Measurements from ENCODE around the gene HSF5. TPM values are rescaled to one million over a fixed set of nuclear protein-coding genes. Genes with fewer than 3 reads are reported as not detected.

Gene HSF5
- total RNA-seq, 1 donor from 2014 or later: not detected

DNA sequence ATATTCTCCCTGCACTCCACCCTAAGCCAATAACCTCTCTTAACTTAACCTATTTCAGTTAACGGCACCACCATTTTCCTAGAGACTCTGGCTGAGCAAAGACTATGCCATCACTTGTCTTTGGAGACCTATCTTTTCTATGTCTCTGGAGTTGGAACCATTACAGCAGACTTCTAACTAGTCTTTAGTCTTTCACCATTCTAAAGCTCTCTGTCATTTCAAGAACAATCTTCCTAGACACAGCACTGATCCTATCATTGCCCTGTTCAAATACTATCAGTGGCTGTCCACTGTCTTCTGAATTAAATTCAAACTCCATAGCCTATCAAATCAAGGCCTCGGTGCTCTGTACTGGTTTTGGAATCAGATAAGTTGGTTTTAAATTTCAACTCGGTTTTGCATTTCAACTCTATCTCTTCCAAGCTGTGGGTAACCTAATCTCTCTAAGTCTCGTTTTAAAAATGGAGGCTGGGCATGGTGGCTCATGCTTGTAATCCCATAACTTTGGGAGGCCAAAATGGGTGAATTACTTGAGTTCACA, 102.8 kb downstream of the HSF5 start:
- H3K4me1 ChIP-seq: peaks cover 17% of the 10 kb centered on the region
- TF ChIP-seq, protein P1, sequence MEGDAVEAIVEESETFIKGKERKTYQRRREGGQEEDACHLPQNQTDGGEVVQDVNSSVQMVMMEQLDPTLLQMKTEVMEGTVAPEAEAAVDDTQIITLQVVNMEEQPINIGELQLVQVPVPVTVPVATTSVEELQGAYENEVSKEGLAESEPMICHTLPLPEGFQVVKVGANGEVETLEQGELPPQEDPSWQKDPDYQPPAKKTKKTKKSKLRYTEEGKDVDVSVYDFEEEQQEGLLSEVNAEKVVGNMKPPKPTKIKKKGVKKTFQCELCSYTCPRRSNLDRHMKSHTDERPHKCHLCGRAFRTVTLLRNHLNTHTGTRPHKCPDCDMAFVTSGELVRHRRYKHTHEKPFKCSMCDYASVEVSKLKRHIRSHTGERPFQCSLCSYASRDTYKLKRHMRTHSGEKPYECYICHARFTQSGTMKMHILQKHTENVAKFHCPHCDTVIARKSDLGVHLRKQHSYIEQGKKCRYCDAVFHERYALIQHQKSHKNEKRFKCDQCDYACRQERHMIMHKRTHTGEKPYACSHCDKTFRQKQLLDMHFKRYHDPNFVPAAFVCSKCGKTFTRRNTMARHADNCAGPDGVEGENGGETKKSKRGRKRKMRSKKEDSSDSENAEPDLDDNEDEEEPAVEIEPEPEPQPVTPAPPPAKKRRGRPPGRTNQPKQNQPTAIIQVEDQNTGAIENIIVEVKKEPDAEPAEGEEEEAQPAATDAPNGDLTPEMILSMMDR (IDR thresholded peaks at IDR 0.05): no peak
- TF ChIP-seq EZH2phosphoT487 (IDR thresholded peaks at IDR 0.05): no peak
- TF ChIP-seq EZH2 (IDR thresholded peaks at IDR 0.05): no peak
- H3K79me2 ChIP-seq (ENCODE audit: low read depth): no peaks in the 10 kb centered on the region
- Mint-ChIP-seq H3K4me1 (peaks cover 36% of the 10 kb centered on the region), H3K36me3 (no peaks in the 10 kb centered on the region), H3K4me3 (no peak overlapping the region), H3K27me3 (ENCODE audit: insufficient read depth, low read depth) (no peaks in the 10 kb centered on the region), H3K27ac (no peak overlapping the region), H3K9me3 (no peaks in the 10 kb centered on the region)
- no peaks in the 10 kb centered on the region for H3K27me3 ChIP-seq
- no peak overlapping the region for H3K27ac ChIP-seq
- H3K9me3 ChIP-seq (ENCODE audit: low read depth): no peaks in the 10 kb centered on the region
- H3K36me3 ChIP-seq: no peaks in the 10 kb centered on the region
- no peak for DNase-seq (ENCODE audit: low spot score)
- H2AFZ ChIP-seq (replicated peaks): no peak overlapping the region
- no peak overlapping the region for H3K4me3 ChIP-seq
- no peaks in the 10 kb centered on the region for H4K20me1 ChIP-seq (ENCODE audit: low read depth)
- H3K9ac ChIP-seq: no peak overlapping the region
- no peaks in the 10 kb centered on the region for H3F3A ChIP-seq (ENCODE audit: low read depth)
- H3K4me2 ChIP-seq: no peak overlapping the region

DNA sequence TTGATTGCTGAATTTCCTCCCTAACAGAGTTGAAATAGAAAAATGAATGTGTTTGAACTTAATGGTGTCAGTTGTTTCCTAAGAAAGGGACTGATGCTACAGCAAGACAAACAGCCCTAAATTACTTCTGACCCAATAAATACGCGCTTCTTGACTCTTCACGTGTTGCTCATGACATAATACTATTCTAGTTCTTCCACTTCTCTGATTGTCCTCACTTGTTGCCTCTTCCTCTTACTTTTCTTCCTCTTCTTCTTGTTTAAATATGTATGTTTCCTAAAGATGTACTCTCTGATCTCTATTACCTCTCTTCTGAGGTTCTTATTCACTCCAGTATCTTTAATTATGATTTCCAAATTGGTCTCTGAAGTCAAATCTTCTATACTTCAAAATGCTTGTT, 103.3 kb downstream of the HSF5 start:
- H3K79me2 ChIP-seq (ENCODE audit: low read depth): no peaks in the 10 kb centered on the region

DNA sequence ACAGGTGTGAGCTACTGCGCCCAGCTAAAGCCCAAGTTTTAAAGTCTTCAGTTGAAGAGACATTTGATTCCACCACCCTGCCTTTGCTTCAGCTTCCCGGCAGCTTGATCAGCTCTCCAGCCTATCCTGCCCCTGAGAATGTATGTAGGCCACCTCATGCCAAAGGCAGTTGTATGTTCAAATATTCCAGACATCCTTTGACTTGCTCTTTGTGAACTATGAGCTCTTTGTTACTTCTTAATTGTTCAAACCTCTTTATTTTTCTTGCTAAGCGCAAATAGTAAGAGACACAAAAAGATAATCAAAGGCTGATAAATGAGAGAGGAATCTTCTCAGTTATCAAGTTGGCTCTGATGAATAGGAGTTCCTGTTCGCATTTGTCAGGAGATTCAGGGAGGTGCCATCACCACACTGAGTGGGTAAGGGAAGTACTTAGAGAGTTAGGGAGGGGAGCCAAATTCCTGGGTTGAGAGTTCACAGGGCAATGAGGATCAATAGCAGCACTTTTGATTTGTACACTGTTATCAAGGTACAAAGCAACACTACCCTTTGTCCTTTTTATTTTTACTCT, 104.2 kb downstream of the HSF5 start:
- no peaks in the 10 kb centered on the region for H3K27me3 ChIP-seq
- Mint-ChIP-seq H3K9me3 (no peaks in the 10 kb centered on the region), H3K4me3 (no peak overlapping the region), H3K4me1 (peaks cover 27% of the 10 kb centered on the region), H3K27me3 (ENCODE audit: insufficient read depth, low read depth) (no peaks in the 10 kb centered on the region), H3K27ac (no peak overlapping the region), H3K36me3 (no peaks in the 10 kb centered on the region)
- H3K4me1 ChIP-seq: peaks cover 5% of the 10 kb centered on the region
- H3K9me3 ChIP-seq (ENCODE audit: low read depth): no peaks in the 10 kb centered on the region
- no peaks in the 10 kb centered on the region for H3F3A ChIP-seq (ENCODE audit: low read depth)
- TF ChIP-seq, protein P1 (IDR thresholded peaks at IDR 0.05): no peak
- TF ChIP-seq EZH2 (IDR thresholded peaks at IDR 0.05) (no peak), EZH2phosphoT487 (IDR thresholded peaks at IDR 0.05) (no peak)
- no peak overlapping the region for H3K4me3 ChIP-seq
- H3K79me2 ChIP-seq (ENCODE audit: low read depth): no peaks in the 10 kb centered on the region
- H3K27ac ChIP-seq: no peak overlapping the region
- H3K36me3 ChIP-seq: no peaks in the 10 kb centered on the region
- no peaks in the 10 kb centered on the region for H4K20me1 ChIP-seq (ENCODE audit: low read depth)
- H2AFZ ChIP-seq (replicated peaks): no peak overlapping the region
- no peak overlapping the region for H3K4me2 ChIP-seq
- no peak overlapping the region for H3K9ac ChIP-seq
- no peak for DNase-seq (ENCODE audit: low spot score)

More for the DNA sequence above, 103.3 kb downstream of the HSF5 start:
- Histone ChIP-seq H3K9me3 (ENCODE audit: low read depth) (no peaks in the 10 kb centered on the region), H3F3A (ENCODE audit: low read depth) (no peaks in the 10 kb centered on the region), H3K27me3 (no peaks in the 10 kb centered on the region), H4K20me1 (ENCODE audit: low read depth) (no peaks in the 10 kb centered on the region), H3K4me1 (peaks cover 14% of the 10 kb centered on the region), H2AFZ (replicated peaks) (no peak overlapping the region), H3K4me2 (no peak overlapping the region), H3K9ac (no peak overlapping the region), H3K36me3 (no peaks in the 10 kb centered on the region), H3K4me3 (no peak overlapping the region), H3K27ac (no peak overlapping the region)
- Mint-ChIP-seq H3K27ac (no peak overlapping the region), H3K9me3 (no peaks in the 10 kb centered on the region), H3K4me3 (no peak overlapping the region), H3K4me1 (peaks cover 34% of the 10 kb centered on the region), H3K27me3 (ENCODE audit: insufficient read depth, low read depth) (no peaks in the 10 kb centered on the region), H3K36me3 (no peaks in the 10 kb centered on the region)
- no peak for DNase-seq (ENCODE audit: low spot score)
- TF ChIP-seq EZH2 (IDR thresholded peaks at IDR 0.05) (no peak), EZH2phosphoT487 (IDR thresholded peaks at IDR 0.05) (no peak)
- TF ChIP-seq, protein P1 (IDR thresholded peaks at IDR 0.05): no peak

All from neural progenitor cell (in vitro differentiated cells).